OCI-LY1 (cell line): ENCODE measurements around the gene CCNL2.

Experiments used
- H2AFZ ChIP-seq: fragments of 200-600 bp; sonication (generic), shearing (Covaris generic); 2 replicates; pipeline ENCODE4 v1.6.0; 2014; ENCODE audit warnings: antibody characterized with exemption, mild to moderate bottlenecking, low read length
- H3F3A ChIP-seq: fragments of 200-600 bp; sonication (generic), shearing (Covaris generic); 2 replicates; pipeline ENCODE4 v1.6.0; 2014; ENCODE audit warnings: mild to moderate bottlenecking, antibody characterized with exemption, low read length, moderate library complexity; ENCODE audit not compliant: insufficient read depth
- H3K27ac ChIP-seq: fragments of 200-600 bp; sonication (generic); 2 replicates; pipeline ENCODE4 v1.5.1; 2014; ENCODE audit warnings: low read length, mixed run types, mild to moderate bottlenecking, low read depth; ENCODE audit not compliant: poor library complexity, severe bottlenecking
- H3K27me3 ChIP-seq: fragments of 200-600 bp; sonication (generic); 2 replicates; pipeline ENCODE4 v1.6.0; 2014; ENCODE audit warnings: antibody characterized with exemption, mild to moderate bottlenecking, low read length, moderate library complexity; ENCODE audit not compliant: insufficient read depth
- H3K36me3 ChIP-seq: fragments of 200-600 bp; sonication (generic); 2 replicates; pipeline ENCODE4 v1.6.1; 2014; ENCODE audit warnings: mild to moderate bottlenecking, antibody characterized with exemption, low read length, moderate library complexity, mixed read lengths; ENCODE audit not compliant: insufficient read depth
- H3K4me1 ChIP-seq: fragments of 200-600 bp; sonication (generic); 2 replicates; pipeline ENCODE4 v1.5.1; 2014; ENCODE audit warnings: mild to moderate bottlenecking, low read length, moderate library complexity; ENCODE audit not compliant: insufficient read depth, severe bottlenecking
- H3K4me2 ChIP-seq: fragments of 200-600 bp; sonication (generic), shearing (Covaris generic); 2 replicates; pipeline ENCODE4 v1.6.1; 2014; ENCODE audit warnings: low read length
- H3K4me3 ChIP-seq: fragments of 200-600 bp; sonication (generic); 2 replicates; pipeline ENCODE4 v1.5.1; 2014; ENCODE audit warnings: low read length, low read depth, mild to moderate bottlenecking, mixed read lengths; ENCODE audit not compliant: poor library complexity, severe bottlenecking
- H3K79me2 ChIP-seq: fragments of 200-600 bp; shearing (Covaris generic); 2 replicates; pipeline ENCODE4 v1.6.1; 2016; ENCODE audit warnings: mixed run types, low read length, mixed read lengths; ENCODE audit not compliant: insufficient read depth
- H3K9ac ChIP-seq: fragments of 200-600 bp; sonication (generic), shearing (Covaris generic); 2 replicates; pipeline ENCODE4 v1.6.1; 2014; ENCODE audit warnings: mild to moderate bottlenecking, low read length, mixed read lengths
- H3K9me2 ChIP-seq: fragments of 200-600 bp; sonication (generic), shearing (Covaris generic); 2 replicates; pipeline ENCODE4 v1.6.1; 2014; ENCODE audit warnings: low read depth, mild to moderate bottlenecking, low read length, mixed read lengths
- H3K9me3 ChIP-seq: fragments of 200-600 bp; shearing (Covaris generic); 2 replicates; pipeline ENCODE4 v1.6.1; 2014; ENCODE audit warnings: low read length, mixed read lengths
- H4K20me1 ChIP-seq: fragments of 200-600 bp; sonication (generic), shearing (Covaris generic); 2 replicates; pipeline ENCODE4 v1.6.0; 2016; ENCODE audit warnings: mild to moderate bottlenecking, low read length; ENCODE audit not compliant: insufficient read depth
- CTCF ChIP-seq: fragments of 200-600 bp; sonication (generic), shearing (Covaris generic); IDR thresholded peaks from 2 replicates; pipeline ENCODE4 v1.5.1; 2017; ENCODE audit warnings: mild to moderate bottlenecking, antibody characterized with exemption, low read length, moderate library complexity, mixed read lengths
- EZH2 ChIP-seq: fragments of 200-600 bp; sonication (generic), shearing (Covaris generic); IDR thresholded peaks from 2 replicates; pipeline ENCODE4 v1.8.0; 2017; ENCODE audit warnings: borderline replicate concordance, mixed run types, mild to moderate bottlenecking, antibody characterized with exemption, low read length, moderate library complexity, mixed read lengths

CCNL2 gene

DNA sequence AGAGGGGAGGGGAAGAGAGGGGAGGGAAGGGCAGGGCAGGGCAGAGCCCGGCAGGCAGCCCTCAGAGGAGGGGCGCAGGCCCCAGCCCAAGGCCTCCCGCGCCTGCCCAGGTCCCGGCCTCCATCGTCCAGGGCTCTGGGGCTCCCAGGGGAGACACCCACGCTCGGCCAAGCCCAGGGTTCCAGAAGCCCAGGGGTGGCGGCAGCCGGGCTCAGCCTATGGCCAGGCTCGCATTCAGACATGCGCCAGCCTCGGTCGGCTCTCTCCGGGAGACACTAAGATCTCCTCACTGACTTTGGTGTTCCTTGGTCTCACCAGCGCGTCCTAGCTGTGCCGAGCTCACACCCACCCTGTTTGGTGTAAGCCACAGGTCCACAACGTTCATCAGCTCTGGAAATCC lies 29.0 kb upstream of the CCNL2 start:
- Histone ChIP-seq H3K36me3 (no peaks in the 10 kb centered on the region), H3K4me3 (no peak overlapping the region), H3K27ac (no peak overlapping the region), H3F3A (no peaks in the 10 kb centered on the region), H3K27me3 (peaks cover 2% of the 10 kb centered on the region; the same call in 1 of the 2 replicates), H2AFZ (no peak overlapping the region), H3K4me1 (no peaks in the 10 kb centered on the region), H3K4me2 (no peak overlapping the region), H3K9ac (no peak overlapping the region), H3K9me2 (no peaks in the 10 kb centered on the region), H3K79me2 (no peaks in the 10 kb centered on the region), H3K9me3 (no peaks in the 10 kb centered on the region), H4K20me1 (no peaks in the 10 kb centered on the region)
- TF ChIP-seq CTCF (no peak), EZH2 (no peak)

DNA sequence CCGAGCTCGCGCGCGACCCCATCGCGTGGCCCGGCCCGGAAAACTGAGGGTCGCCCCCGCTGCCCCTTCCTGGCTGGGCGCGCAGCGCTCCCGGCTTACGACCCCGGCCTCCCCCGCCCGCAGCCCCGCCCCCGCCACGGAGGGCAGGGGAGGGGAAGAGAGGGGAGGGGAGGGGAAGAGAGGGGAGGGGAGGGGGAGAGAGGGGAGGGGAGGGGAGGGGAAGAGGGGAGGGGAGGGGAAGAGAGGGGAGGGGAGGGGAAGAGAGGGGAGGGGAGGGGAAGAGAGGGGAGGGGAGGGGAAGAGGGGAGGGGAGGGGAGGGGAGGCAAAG lies 28.6 kb upstream of the CCNL2 start:
- no peaks in the 10 kb centered on the region for H3F3A ChIP-seq
- H3K27ac ChIP-seq = no peak overlapping the region
- no peak overlapping the region for H2AFZ ChIP-seq
- H3K4me1 ChIP-seq = peaks cover 1% of the 10 kb centered on the region
- H3K9me2 ChIP-seq = no peaks in the 10 kb centered on the region
- H3K27me3 ChIP-seq = peaks cover 6% of the 10 kb centered on the region; the same call in 1 of the 2 replicates
- TF ChIP-seq CTCF (no peak), EZH2 (no peak)
- no peaks in the 10 kb centered on the region for H4K20me1 ChIP-seq
- H3K4me2 ChIP-seq = no peak overlapping the region
- no peaks in the 10 kb centered on the region for H3K79me2 ChIP-seq
- no peaks in the 10 kb centered on the region for H3K36me3 ChIP-seq
- H3K9ac ChIP-seq = no peak overlapping the region
- H3K4me3 ChIP-seq = no peak overlapping the region
- H3K9me3 ChIP-seq = no peaks in the 10 kb centered on the region

- Histone ChIP-seq H3K4me2 (no peak overlapping the region), H3K9me3 (no peaks in the 10 kb centered on the region), H3K9ac (no peak overlapping the region), H4K20me1 (no peaks in the 10 kb centered on the region), H2AFZ (no peak overlapping the region), H3K79me2 (no peaks in the 10 kb centered on the region), H3K9me2 (no peaks in the 10 kb centered on the region), H3K4me3 (no peak overlapping the region), H3K27ac (no peak overlapping the region), H3K27me3 (0 out of 2 replicates have a peak, but pooled peaks cover 10% of the 10 kb centered on the region), H3K36me3 (no peaks in the 10 kb centered on the region), H3K4me1 (peaks cover 5% of the 10 kb centered on the region), H3F3A (no peaks in the 10 kb centered on the region)
- TF ChIP-seq CTCF (no peak), EZH2 (no peak)
Measured at GRCh38 chr1:1427106-1427819, 28.1 kb upstream of the CCNL2 start.
